ENCODE results near the gene UPK1B. TPM values are rescaled to one million over a fixed set of nuclear protein-coding genes. Genes with fewer than 3 reads are reported as not detected.

UPK1B gene
- polyA plus RNA-seq, 2 of the 4 experiments (the other 2 are of a cell fraction) = 7.1 to 36.7 TPM

GRCh38 chr3:119220198-119220597 is 46.8 kb downstream of the UPK1B start (continued):
- TF ChIP-seq ATOH8 (CRISPR knock-in tag; IDR thresholded peaks at IDR 0.05; ENCODE audit: low read depth) (no peak), FOSL2 (IDR thresholded peaks at IDR 0.05) (no peak), FOSL2 (CRISPR knock-in tag; IDR thresholded peaks at IDR 0.05) (no peak), MAZ (IDR thresholded peaks at IDR 0.05; ENCODE audit: borderline replicate concordance, low read depth, low read length) (no peak), RNF2 (IDR thresholded peaks at IDR 0.05; ENCODE audit: borderline replicate concordance, low read depth) (no peak), NPAS2 (CRISPR knock-in tag; IDR thresholded peaks at IDR 0.05; ENCODE audit: borderline replicate concordance) (no peak), HMGXB4 (CRISPR knock-in tag; IDR thresholded peaks at IDR 0.05; ENCODE audit: borderline replicate concordance) (no peak)

- H3K27ac ChIP-seq = peak overlapping the region; percentile 4 to 9; a peak in 2 of 6 replicates
- TF ChIP-seq E2F6 (IDR thresholded peaks at IDR 0.05; ENCODE audit: borderline replicate concordance, low read depth) = no peak
- no peak for TF ChIP-seq KDM5A (IDR thresholded peaks at IDR 0.05)
- TF ChIP-seq FOXS1 (CRISPR knock-in tag; IDR thresholded peaks at IDR 0.05) = no peak
- no peak for TF ChIP-seq ATOH8 (CRISPR knock-in tag; IDR thresholded peaks at IDR 0.05; ENCODE audit: low read depth)
- no peak for TF ChIP-seq TP53 (CRISPR knock-in tag; IDR thresholded peaks at IDR 0.05)
- TF ChIP-seq GATA3 (IDR thresholded peaks at IDR 0.05; ENCODE audit: borderline replicate concordance) = no peak
- no peak for TF ChIP-seq EHMT2 (IDR thresholded peaks at IDR 0.05; ENCODE audit: low read depth)
- no peak for TF ChIP-seq HEYL (CRISPR knock-in tag; IDR thresholded peaks at IDR 0.05)
- TF ChIP-seq, protein P1, sequence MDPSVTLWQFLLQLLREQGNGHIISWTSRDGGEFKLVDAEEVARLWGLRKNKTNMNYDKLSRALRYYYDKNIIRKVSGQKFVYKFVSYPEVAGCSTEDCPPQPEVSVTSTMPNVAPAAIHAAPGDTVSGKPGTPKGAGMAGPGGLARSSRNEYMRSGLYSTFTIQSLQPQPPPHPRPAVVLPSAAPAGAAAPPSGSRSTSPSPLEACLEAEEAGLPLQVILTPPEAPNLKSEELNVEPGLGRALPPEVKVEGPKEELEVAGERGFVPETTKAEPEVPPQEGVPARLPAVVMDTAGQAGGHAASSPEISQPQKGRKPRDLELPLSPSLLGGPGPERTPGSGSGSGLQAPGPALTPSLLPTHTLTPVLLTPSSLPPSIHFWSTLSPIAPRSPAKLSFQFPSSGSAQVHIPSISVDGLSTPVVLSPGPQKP (IDR thresholded peaks at IDR 0.05; ENCODE audit: low read depth, low read length) = no peak
- TF ChIP-seq CHD4 (IDR thresholded peaks at IDR 0.05; ENCODE audit: borderline replicate concordance) = no peak
- TF ChIP-seq POLR2AphosphoS2 (conservative IDR thresholded peaks at IDR 0.05; ENCODE audit: low read length) = no peak
- TF ChIP-seq ZSCAN20 (CRISPR knock-in tag; IDR thresholded peaks at IDR 0.05) = no peak
- no peak for TF ChIP-seq NFE2L2 (conservative IDR thresholded peaks at IDR 0.05; ENCODE audit: low read length)
- no peak for TF ChIP-seq RCOR1 (IDR thresholded peaks at IDR 0.05; ENCODE audit: low read depth, low read length)
- no peak for TF ChIP-seq NPAS2 (CRISPR knock-in tag; IDR thresholded peaks at IDR 0.05; ENCODE audit: borderline replicate concordance)
- TF ChIP-seq PHF8 (IDR thresholded peaks at IDR 0.05; ENCODE audit: borderline replicate concordance, low read depth) = no peak
- TF ChIP-seq CTCF (IDR thresholded peaks at IDR 0.05) = no peak
- TF ChIP-seq EP300 (IDR thresholded peaks at IDR 0.05) = no peak
- no peak for TF ChIP-seq RARB (CRISPR knock-in tag; IDR thresholded peaks at IDR 0.05)
- no peak for TF ChIP-seq CBX8 (IDR thresholded peaks at IDR 0.05)
- H3K4me2 ChIP-seq = no peak overlapping the region
- 78% methylated on average over 3 of the region's 3 CpGs for WGBS (ENCODE audit: missing lambda C conversion rate)
- DNase-seq (ENCODE audit: low read depth in 1 of 2, low spot score in 1 of 2) (no peak), ATAC-seq (no peak), FAIRE-seq (no peak)
- H3K9me3 ChIP-seq = no peaks in the 10 kb centered on the region
- ChIA-PET CTCF (interaction anchor here (0.8 to 5.2 kb wide), 5 partner anchors 9 to 75 kb away, joined by 3 to 28 read pairs (median 8); partner anchors contain the start of genes B4GALT4 and TEX55), POLR2A (no interaction called here)
- H3K4me1 ChIP-seq = peaks cover 60% of the 10 kb centered on the region
- H3K4me3 ChIP-seq = no peak overlapping the region
Observed at GRCh38 chr3:119220970-119221667, 47.7 kb downstream of the UPK1B start.
